Nephron (organoid): ENCODE data around the gene LPCAT4.

Experiments
- H3K27ac Mint-ChIP-seq, 3 experiments: 2 replicates each; pipeline ENCODE4 v1.8.0; 2020; ENCODE audit warnings: mixed read lengths in 3 of 3, mild to moderate bottlenecking in 2 of 3, moderate library complexity in 1 of 3
- H3K27me3 Mint-ChIP-seq: 2 replicates; pipeline ENCODE4 v1.8.0; 2021; ENCODE audit warnings: low read depth, mild to moderate bottlenecking, moderate library complexity, mixed read lengths
- H3K36me3 Mint-ChIP-seq: 2 replicates; pipeline ENCODE4 v1.8.0; 2020; ENCODE audit warnings: low read depth, mixed read lengths
- H3K4me1 Mint-ChIP-seq: 2 replicates; pipeline ENCODE4 v1.8.0; 2020; ENCODE audit warnings: mixed read lengths
- H3K4me3 Mint-ChIP-seq, 3 experiments: 2 replicates each; pipeline ENCODE4 v1.8.0; 2020; ENCODE audit warnings: mild to moderate bottlenecking in 3 of 3, mixed read lengths in 3 of 3, moderate library complexity in 2 of 3
- H3K9me3 Mint-ChIP-seq: 2 replicates; pipeline ENCODE4 v1.8.0; 2020; ENCODE audit warnings: mixed read lengths
- CTCF ChIP-seq, 3 experiments: fragments of 200-600 bp; sonication (generic); IDR thresholded peaks; one replicate each; pipeline ENCODE4 v1.5.0; 2021; ENCODE audit warnings: antibody characterized with exemption in 3 of 3; ENCODE audit not compliant: unreplicated experiment in 3 of 3

LPCAT4 gene

GRCh38 chr15:34335176-34336032, 31.6 kb downstream of the LPCAT4 start:
- Mint-ChIP-seq H3K9me3 (no peaks in the 10 kb centered on the region), H3K36me3 (peaks cover 5% of the 10 kb centered on the region), H3K27me3 (peaks cover 4% of the 10 kb centered on the region), H3K4me3 (peak overlapping the region in 2 of 3 experiments; percentile 5 to 43), H3K27ac (no peak overlapping the region), H3K4me1 (peaks cover 25% of the 10 kb centered on the region)
- no peak for TF ChIP-seq CTCF (IDR thresholded peaks at IDR 0.05; ENCODE audit: unreplicated experiment in 3 of 3)

GRCh38 chr15:34334672-34335071, 32.3 kb downstream of the LPCAT4 start:
- Mint-ChIP-seq H3K4me3 (peak overlapping the region in 1 of 3 experiments; percentile 5), H3K36me3 (no peaks in the 10 kb centered on the region), H3K9me3 (no peaks in the 10 kb centered on the region), H3K27me3 (peaks cover 4% of the 10 kb centered on the region), H3K27ac (no peak overlapping the region), H3K4me1 (peaks cover 25% of the 10 kb centered on the region)
- no peak for TF ChIP-seq CTCF (IDR thresholded peaks at IDR 0.05; ENCODE audit: unreplicated experiment in 3 of 3)

GRCh38 chr15:34332553-34333120, 34.4 kb downstream of the LPCAT4 start:
- Mint-ChIP-seq H3K4me1 (peaks cover 25% of the 10 kb centered on the region), H3K27ac (no peak overlapping the region), H3K36me3 (no peaks in the 10 kb centered on the region), H3K9me3 (no peaks in the 10 kb centered on the region), H3K27me3 (peaks cover 4% of the 10 kb centered on the region), H3K4me3 (no peak overlapping the region)
- TF ChIP-seq CTCF (IDR thresholded peaks at IDR 0.05; ENCODE audit: unreplicated experiment in 3 of 3), result no peak

GRCh38 chr15:34331809-34332208, 35.2 kb downstream of the LPCAT4 start:
- no peaks in the 10 kb centered on the region for H3K36me3 Mint-ChIP-seq
- no peak overlapping the region for H3K4me3 Mint-ChIP-seq
- TF ChIP-seq CTCF (IDR thresholded peaks at IDR 0.05; ENCODE audit: unreplicated experiment in 3 of 3), result no peak
- H3K27ac Mint-ChIP-seq, result no peak overlapping the region
- H3K4me1 Mint-ChIP-seq, result peaks cover 21% of the 10 kb centered on the region
- H3K27me3 Mint-ChIP-seq, result peaks cover 3% of the 10 kb centered on the region
- H3K9me3 Mint-ChIP-seq, result no peaks in the 10 kb centered on the region

GRCh38 chr15:34330279-34330678, 36.7 kb downstream of the LPCAT4 start:
- Mint-ChIP-seq H3K27me3 (no peaks in the 10 kb centered on the region), H3K27ac (no peak overlapping the region), H3K4me1 (peaks cover 6% of the 10 kb centered on the region), H3K4me3 (no peak overlapping the region), H3K36me3 (no peaks in the 10 kb centered on the region), H3K9me3 (no peaks in the 10 kb centered on the region)
- TF ChIP-seq CTCF (IDR thresholded peaks at IDR 0.05; ENCODE audit: unreplicated experiment in 3 of 3), result no peak
